Measurements from ENCODE around the gene KPNB1. TPM values are rescaled to one million over a fixed set of nuclear protein-coding genes. Genes with fewer than 3 reads are reported as not detected.

KPNB1 gene
- total RNA-seq, 1 donor from 2014 or later: 119 TPM

- Histone ChIP-seq H3K27me3 (ENCODE audit: control insufficient read depth in 3 of 3, insufficient read depth in 3 of 3, low read length in 3 of 3) (no peaks in the 10 kb centered on the region), H3K4me1 (ENCODE audit: control insufficient read depth in 3 of 3, insufficient read depth in 3 of 3, low read length in 3 of 3) (peaks cover 19 to 29% (median 27%) of the 10 kb centered on the region in 3 donors), H3K9me3 (ENCODE audit: control insufficient read depth in 3 of 3, low read length in 3 of 3) (no peaks in the 10 kb centered on the region), H3K9ac (ENCODE audit: low read depth in 1 of 3, low read length in 3 of 3) (peak overlapping the region; percentile 70 to 79 (median 73)), H3K36me3 (ENCODE audit: control insufficient read depth in 3 of 3, insufficient read depth in 3 of 3, low read length in 3 of 3) (peaks cover 14 to 29% (median 27%) of the 10 kb centered on the region in 3 donors), H3K27ac (ENCODE audit: low read depth, low read length) (peak overlapping the region; percentile 76), H3K4me3 (ENCODE audit: low read length in 3 of 3) (peak overlapping the region; percentile 78 to 85 (median 83))
Observed at GRCh38 chr17:47650525-47651522, 1.1 kb downstream of the KPNB1 start.

- Histone ChIP-seq H3K9ac (ENCODE audit: low read depth in 1 of 3, low read length in 3 of 3) (peak overlapping the region in 1 of 3 donors; percentile 69), H3K9me3 (ENCODE audit: control insufficient read depth in 3 of 3, low read length in 3 of 3) (no peaks in the 10 kb centered on the region), H3K4me3 (ENCODE audit: low read length in 3 of 3) (no peak overlapping the region), H3K36me3 (ENCODE audit: control insufficient read depth in 3 of 3, insufficient read depth in 3 of 3, low read length in 3 of 3) (peaks cover 14 to 35% (median 33%) of the 10 kb centered on the region in 3 donors), H3K4me1 (ENCODE audit: control insufficient read depth in 3 of 3, insufficient read depth in 3 of 3, low read length in 3 of 3) (peaks cover 19 to 29% (median 27%) of the 10 kb centered on the region in 3 donors), H3K27ac (ENCODE audit: low read depth, low read length) (no peak overlapping the region), H3K27me3 (ENCODE audit: control insufficient read depth in 3 of 3, insufficient read depth in 3 of 3, low read length in 3 of 3) (no peaks in the 10 kb centered on the region)
Observed at GRCh38 chr17:47651704-47652103, 2.0 kb downstream of the KPNB1 start.

DNA sequence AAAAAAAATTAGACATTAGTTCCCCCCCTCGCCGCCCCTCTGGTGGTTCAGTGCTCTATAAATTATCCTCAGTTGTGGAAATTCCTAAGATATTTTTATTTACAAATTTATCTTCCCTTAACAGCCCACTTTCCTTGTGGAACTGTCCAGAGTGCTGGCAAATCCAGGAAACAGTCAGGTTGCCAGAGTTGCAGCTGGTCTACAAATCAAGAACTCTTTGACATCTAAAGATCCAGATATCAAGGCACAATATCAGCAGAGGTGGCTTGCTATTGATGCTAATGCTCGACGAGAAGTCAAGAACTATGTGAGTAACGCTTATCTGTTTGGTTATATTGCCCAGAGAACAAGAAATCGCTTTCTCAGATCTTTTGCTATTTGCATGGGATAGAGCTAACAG, 2.9 kb downstream of the KPNB1 start:
- Histone ChIP-seq H3K27ac (ENCODE audit: low read depth, low read length) (no peak overlapping the region), H3K9me3 (ENCODE audit: control insufficient read depth in 3 of 3, low read length in 3 of 3) (no peaks in the 10 kb centered on the region), H3K9ac (ENCODE audit: low read depth in 1 of 3, low read length in 3 of 3) (no peak overlapping the region), H3K4me1 (ENCODE audit: control insufficient read depth in 3 of 3, insufficient read depth in 3 of 3, low read length in 3 of 3) (peaks cover 19 to 29% (median 27%) of the 10 kb centered on the region in 3 donors), H3K27me3 (ENCODE audit: control insufficient read depth in 3 of 3, insufficient read depth in 3 of 3, low read length in 3 of 3) (no peaks in the 10 kb centered on the region), H3K36me3 (ENCODE audit: control insufficient read depth in 3 of 3, insufficient read depth in 3 of 3, low read length in 3 of 3) (peaks cover 16 to 44% (median 42%) of the 10 kb centered on the region in 3 donors), H3K4me3 (ENCODE audit: low read length in 3 of 3) (no peak overlapping the region)

DNA sequence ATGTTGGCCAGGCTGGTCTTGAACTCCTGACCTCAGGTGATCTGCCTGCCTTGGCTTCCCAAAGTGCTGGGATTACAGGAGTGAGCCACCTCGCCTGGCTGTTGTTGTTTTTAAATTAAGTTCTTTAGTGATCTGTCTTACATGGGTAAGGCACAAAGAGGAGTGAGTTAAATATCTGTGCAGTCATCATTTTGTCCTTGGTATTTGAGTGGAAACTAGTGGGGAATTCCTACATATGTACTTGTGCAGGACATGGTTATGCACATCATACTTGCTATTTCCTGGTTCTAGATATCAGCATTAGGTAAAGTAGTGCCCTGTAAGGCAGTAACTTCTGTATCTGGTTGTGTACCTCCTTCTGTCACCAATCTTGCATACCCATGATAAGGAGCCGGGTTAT, 3.7 kb downstream of the KPNB1 start:
- Histone ChIP-seq H3K9ac (ENCODE audit: low read depth in 1 of 3, low read length in 3 of 3) (no peak overlapping the region), H3K9me3 (ENCODE audit: control insufficient read depth in 3 of 3, low read length in 3 of 3) (no peaks in the 10 kb centered on the region), H3K4me3 (ENCODE audit: low read length in 3 of 3) (no peak overlapping the region), H3K4me1 (ENCODE audit: control insufficient read depth in 3 of 3, insufficient read depth in 3 of 3, low read length in 3 of 3) (peaks cover 19 to 26% (median 24%) of the 10 kb centered on the region in 3 donors), H3K27me3 (ENCODE audit: control insufficient read depth in 3 of 3, insufficient read depth in 3 of 3, low read length in 3 of 3) (no peaks in the 10 kb centered on the region), H3K27ac (ENCODE audit: low read depth, low read length) (no peak overlapping the region), H3K36me3 (ENCODE audit: control insufficient read depth in 3 of 3, insufficient read depth in 3 of 3, low read length in 3 of 3) (peaks cover 24 to 53% (median 51%) of the 10 kb centered on the region in 3 donors)

- H3K9me3 ChIP-seq (ENCODE audit: control insufficient read depth in 3 of 3, low read length in 3 of 3): no peaks in the 10 kb centered on the region
- H3K4me3 ChIP-seq (ENCODE audit: low read length in 3 of 3): no peak overlapping the region
- H3K9ac ChIP-seq (ENCODE audit: low read depth in 1 of 3, low read length in 3 of 3): no peak overlapping the region
- H3K27ac ChIP-seq (ENCODE audit: low read depth, low read length): no peak overlapping the region
- no peaks in the 10 kb centered on the region for H3K27me3 ChIP-seq (ENCODE audit: control insufficient read depth in 3 of 3, insufficient read depth in 3 of 3, low read length in 3 of 3)
- peaks cover 12 to 19% (median 17%) of the 10 kb centered on the region in 3 donors for H3K4me1 ChIP-seq (ENCODE audit: control insufficient read depth in 3 of 3, insufficient read depth in 3 of 3, low read length in 3 of 3)
- H3K36me3 ChIP-seq (ENCODE audit: control insufficient read depth in 3 of 3, insufficient read depth in 3 of 3, low read length in 3 of 3): peaks cover 29 to 62% (median 60%) of the 10 kb centered on the region in 3 donors
Observed at GRCh38 chr17:47654991-47655390, 5.3 kb downstream of the KPNB1 start.

GRCh38 chr17:47660064-47660492, 10.4 kb downstream of the KPNB1 start:
- Histone ChIP-seq H3K27me3 (ENCODE audit: control insufficient read depth in 3 of 3, insufficient read depth in 3 of 3, low read length in 3 of 3) (no peaks in the 10 kb centered on the region), H3K4me1 (ENCODE audit: control insufficient read depth in 3 of 3, insufficient read depth in 3 of 3, low read length in 3 of 3) (peaks cover 4 to 7% (median 5%) of the 10 kb centered on the region in 3 donors), H3K36me3 (ENCODE audit: control insufficient read depth in 3 of 3, insufficient read depth in 3 of 3, low read length in 3 of 3) (peaks cover 22 to 75% (median 75%) of the 10 kb centered on the region in 3 donors), H3K4me3 (ENCODE audit: low read length in 3 of 3) (no peak overlapping the region), H3K9ac (ENCODE audit: low read depth in 1 of 3, low read length in 3 of 3) (no peak overlapping the region), H3K27ac (ENCODE audit: low read depth, low read length) (no peak overlapping the region), H3K9me3 (ENCODE audit: control insufficient read depth in 3 of 3, low read length in 3 of 3) (no peaks in the 10 kb centered on the region)

DNA sequence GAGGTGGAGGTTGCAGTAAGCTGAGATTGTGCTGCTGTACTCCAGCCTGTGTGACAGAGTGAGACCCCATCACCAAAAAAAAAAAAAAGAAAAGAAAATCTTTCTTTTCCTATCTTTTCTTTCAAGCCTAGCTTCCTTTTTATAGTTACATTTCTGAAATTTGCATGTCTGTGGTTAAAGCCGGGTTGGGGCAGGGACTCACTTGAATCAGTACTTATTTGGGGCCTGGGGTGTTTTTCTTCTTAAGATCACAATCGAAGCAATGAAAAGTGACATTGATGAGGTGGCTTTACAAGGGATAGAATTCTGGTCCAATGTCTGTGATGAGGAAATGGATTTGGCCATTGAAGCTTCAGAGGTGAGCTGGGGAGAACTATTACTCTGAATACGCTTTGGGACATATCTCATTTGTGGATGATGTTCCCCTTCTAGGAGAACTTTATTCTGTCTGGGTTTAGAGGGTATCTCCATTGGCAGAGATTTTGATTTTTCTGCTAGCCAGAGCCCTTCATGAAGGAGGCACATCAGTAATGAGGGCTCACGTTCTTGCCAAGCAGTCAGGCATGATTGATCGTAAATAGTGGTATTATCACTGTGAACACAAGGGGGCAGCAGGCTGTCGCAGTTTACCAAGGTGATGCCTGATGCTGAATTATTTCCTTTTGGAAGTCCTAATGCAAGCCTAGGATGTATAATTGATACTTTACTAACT, 14.3 kb downstream of the KPNB1 start:
- Histone ChIP-seq H3K36me3 (ENCODE audit: control insufficient read depth in 3 of 3, insufficient read depth in 3 of 3, low read length in 3 of 3) (peaks cover 22 to 73% (median 67%) of the 10 kb centered on the region in 3 donors), H3K4me1 (ENCODE audit: control insufficient read depth in 3 of 3, insufficient read depth in 3 of 3, low read length in 3 of 3) (no peaks in the 10 kb centered on the region), H3K4me3 (ENCODE audit: low read length in 3 of 3) (no peak overlapping the region), H3K27ac (ENCODE audit: low read depth, low read length) (no peak overlapping the region), H3K9ac (ENCODE audit: low read depth in 1 of 3, low read length in 3 of 3) (no peak overlapping the region), H3K27me3 (ENCODE audit: control insufficient read depth in 3 of 3, insufficient read depth in 3 of 3, low read length in 3 of 3) (no peaks in the 10 kb centered on the region), H3K9me3 (ENCODE audit: control insufficient read depth in 3 of 3, low read length in 3 of 3) (no peaks in the 10 kb centered on the region)

GRCh38 chr17:47664624-47664941, 14.9 kb downstream of the KPNB1 start:
- Histone ChIP-seq H3K4me1 (ENCODE audit: control insufficient read depth in 3 of 3, insufficient read depth in 3 of 3, low read length in 3 of 3) (no peaks in the 10 kb centered on the region), H3K36me3 (ENCODE audit: control insufficient read depth in 3 of 3, insufficient read depth in 3 of 3, low read length in 3 of 3) (peaks cover 26 to 74% (median 69%) of the 10 kb centered on the region in 3 donors), H3K9ac (ENCODE audit: low read depth in 1 of 3, low read length in 3 of 3) (no peak overlapping the region), H3K4me3 (ENCODE audit: low read length in 3 of 3) (no peak overlapping the region), H3K9me3 (ENCODE audit: control insufficient read depth in 3 of 3, low read length in 3 of 3) (no peaks in the 10 kb centered on the region), H3K27ac (ENCODE audit: low read depth, low read length) (no peak overlapping the region), H3K27me3 (ENCODE audit: control insufficient read depth in 3 of 3, insufficient read depth in 3 of 3, low read length in 3 of 3) (no peaks in the 10 kb centered on the region)

- H3K4me1 ChIP-seq (ENCODE audit: control insufficient read depth in 3 of 3, insufficient read depth in 3 of 3, low read length in 3 of 3): no peaks in the 10 kb centered on the region
- no peaks in the 10 kb centered on the region for H3K9me3 ChIP-seq (ENCODE audit: control insufficient read depth in 3 of 3, low read length in 3 of 3)
- no peak overlapping the region for H3K27ac ChIP-seq (ENCODE audit: low read depth, low read length)
- no peaks in the 10 kb centered on the region for H3K27me3 ChIP-seq (ENCODE audit: control insufficient read depth in 3 of 3, insufficient read depth in 3 of 3, low read length in 3 of 3)
- H3K4me3 ChIP-seq (ENCODE audit: low read length in 3 of 3): no peak overlapping the region
- H3K36me3 ChIP-seq (ENCODE audit: control insufficient read depth in 3 of 3, insufficient read depth in 3 of 3, low read length in 3 of 3): peaks cover 32 to 81% (median 75%) of the 10 kb centered on the region in 3 donors
- no peak overlapping the region for H3K9ac ChIP-seq (ENCODE audit: low read depth in 1 of 3, low read length in 3 of 3)
Observed at GRCh38 chr17:47665655-47666054, 15.9 kb downstream of the KPNB1 start.

All from skeletal muscle tissue (tissue), 4 donors.